ENCODE data around the gene SLC39A2. TPM values are rescaled to one million over a fixed set of nuclear protein-coding genes. Genes with fewer than 3 reads are reported as not detected.

SLC39A2 gene
- polyA plus RNA-seq, 1 of the 3 experiments (the other 2 are of a cell fraction): not detected

- H3K36me3 ChIP-seq (replicated peaks in 1 of 2; ENCODE audit: control insufficient read depth in 1 of 2, insufficient read depth in 2 of 2, low read length in 1 of 2): no peaks in the 10 kb centered on the region
- H3K4me3 ChIP-seq (ENCODE audit: low read depth in 2 of 2, low read length in 1 of 2): no peak overlapping the region
- no peaks in the 10 kb centered on the region for H3F3A ChIP-seq (replicated peaks; ENCODE audit: insufficient read depth)
- H3K27me3 ChIP-seq (ENCODE audit: insufficient read depth): no peaks in the 10 kb centered on the region
- no peaks in the 10 kb centered on the region for H3K9me2 ChIP-seq
- TF ChIP-seq GATA2 (CRISPR knock-in tag; IDR thresholded peaks at IDR 0.05): no peak
- no peak for TF ChIP-seq ELF1 (IDR thresholded peaks at IDR 0.05)
- TF ChIP-seq RCOR1 (IDR thresholded peaks at IDR 0.05; ENCODE audit: low read length): no peak
- TF ChIP-seq REST (IDR thresholded peaks at IDR 0.05; ENCODE audit: low read depth, low read length): no peak
- TF ChIP-seq RFX5 (IDR thresholded peaks at IDR 0.05; ENCODE audit: low read length): no peak
- no peak for TF ChIP-seq SIN3A (IDR thresholded peaks at IDR 0.05; ENCODE audit: borderline replicate concordance, low read depth, low read length)
- no peak for TF ChIP-seq PBX3 (IDR thresholded peaks at IDR 0.05)
- no peak for TF ChIP-seq USF1 (IDR thresholded peaks at IDR 0.05; ENCODE audit: borderline replicate concordance, low read depth)
- TF ChIP-seq FOSL2 (IDR thresholded peaks at IDR 0.05; ENCODE audit: borderline replicate concordance, low read depth): no peak
- TF ChIP-seq CHD2 (IDR thresholded peaks at IDR 0.05; ENCODE audit: low read length, partially characterized antibody): no peak
- no peak for TF ChIP-seq JUND (IDR thresholded peaks at IDR 0.05)
- no peak for TF ChIP-seq TAF1 (IDR thresholded peaks at IDR 0.05; ENCODE audit: borderline replicate concordance, low read depth, low read length)
- no peak for TF ChIP-seq ZBTB33 (IDR thresholded peaks at IDR 0.05; ENCODE audit: borderline replicate concordance, low read depth)
- TF ChIP-seq MEF2A (IDR thresholded peaks at IDR 0.05; ENCODE audit: borderline replicate concordance, low read depth): no peak
- no peak for TF ChIP-seq NRF1 (IDR thresholded peaks at IDR 0.05; ENCODE audit: low read depth, low read length)
- TF ChIP-seq RXRA (IDR thresholded peaks at IDR 0.05; ENCODE audit: borderline replicate concordance, low read depth): no peak
- TF ChIP-seq USF2 (IDR thresholded peaks at IDR 0.05; ENCODE audit: borderline replicate concordance, low read depth, low read length): no peak
- TF ChIP-seq EP300 (IDR thresholded peaks at IDR 0.05; ENCODE audit: borderline replicate concordance in 1 of 2, low read depth in 1 of 2, low read length in 1 of 2): no peak
- H2AFZ ChIP-seq (ENCODE audit: low read depth): no peak overlapping the region
- peaks cover 13 to 20% of the 10 kb centered on the region in 2 experiments; a peak in 3 of 4 replicates for H3K4me1 ChIP-seq (ENCODE audit: control insufficient read depth in 1 of 2, insufficient read depth in 2 of 2, low read depth in 1 of 2, low read length in 1 of 2)
- ChIA-PET CTCF (interaction anchor here (0.8 to 7.0 kb wide), 7 partner anchors 25 to 72 kb away, joined by 3 to 248 read pairs (median 5); partner anchors contain the start of gene NDRG2), POLR2A (interaction anchor here (1.8 kb wide), 1 partner anchor 28 kb away, joined by 6 read pairs; no protein-coding TSS in a partner anchor)
- no peak for DNase-seq
- no peak overlapping the region for H3K27ac ChIP-seq (ENCODE audit: low read depth in 2 of 2, low read length in 1 of 2)
- H3K9me3 ChIP-seq: no peaks in the 10 kb centered on the region
- H3K4me2 ChIP-seq: no peak overlapping the region
- H3K79me2 ChIP-seq (ENCODE audit: insufficient read depth): no peaks in the 10 kb centered on the region
- 89% methylated on average over 2 of the region's 2 CpGs for WGBS (ENCODE audit: low lambda C conversion rate)
- H3K9ac ChIP-seq: no peak overlapping the region
- H4K20me1 ChIP-seq (ENCODE audit: insufficient read depth): no peaks in the 10 kb centered on the region
These were observed 44.4 kb downstream of the SLC39A2 start for GRCh38 chr14:21043387-21043973.

Data from SK-N-SH (cell line).